GM21825 (cell line): ENCODE measurements around the gene SLC15A2.
"Not testable (repeated sequence)": the region's sequence is repeated elsewhere in the genome, so short reads cannot be mapped to it uniquely, and the experiment has no call there.

ENCODE experiments used
- ATAC-seq: cut with Tn5 transposase; IDR thresholded peaks from one replicate; pipeline ENCODE4 v1.9.1; 2021; ENCODE audit warnings: mild to moderate bottlenecking, moderate library complexity; ENCODE audit not compliant: unreplicated experiment

SLC15A2 gene

GRCh38 chr3:121894301-121894990, at the start of gene SLC15A2:
SLC15A2 (plus strand) TSS chr3:121894401; CDS start chr3:121894477, 76 bp downstream.
- ATAC-seq, result no peak

- ATAC-seq, result no peak
Measured at GRCh38 chr3:121844892-121845291, 49.3 kb upstream of the SLC15A2 start.

- no peak for ATAC-seq
Measured at GRCh38 chr3:121852256-121852655, 41.9 kb upstream of the SLC15A2 start.

- no peak for ATAC-seq
Measured at GRCh38 chr3:121855555-121855954, 38.6 kb upstream of the SLC15A2 start.

GRCh38 chr3:121857778-121858177, 36.4 kb upstream of the SLC15A2 start:
- ATAC-seq, result not testable (repeated sequence)

- ATAC-seq, result not testable (repeated sequence)
Measured at GRCh38 chr3:121863247-121863646, 31.0 kb upstream of the SLC15A2 start.

GRCh38 chr3:121863801-121864200, 30.4 kb upstream of the SLC15A2 start:
- no peak for ATAC-seq

GRCh38 chr3:121869736-121870135, 24.5 kb upstream of the SLC15A2 start:
- ATAC-seq, result no peak

GRCh38 chr3:121870717-121871116, 23.5 kb upstream of the SLC15A2 start:
- ATAC-seq, result no peak

GRCh38 chr3:121871430-121871829, 22.8 kb upstream of the SLC15A2 start:
- ATAC-seq, result no peak

GRCh38 chr3:121878411-121878810, 15.8 kb upstream of the SLC15A2 start:
- ATAC-seq, result no peak

GRCh38 chr3:121883507-121883906, 10.7 kb upstream of the SLC15A2 start:
- no peak for ATAC-seq

- ATAC-seq, result no peak
Measured at GRCh38 chr3:121885386-121885785, 8.8 kb upstream of the SLC15A2 start.

- no peak for ATAC-seq
Measured at GRCh38 chr3:121895121-121895520, 920 bp downstream of the SLC15A2 start.

GRCh38 chr3:121895736-121896135, 1.5 kb downstream of the SLC15A2 start:
- ATAC-seq, result no peak

GRCh38 chr3:121896823-121897222, 2.6 kb downstream of the SLC15A2 start:
- ATAC-seq, result no peak

GRCh38 chr3:121897296-121897695, 3.1 kb downstream of the SLC15A2 start:
- no peak for ATAC-seq

- no peak for ATAC-seq
Measured at GRCh38 chr3:121913305-121913990, 19.2 kb downstream of the SLC15A2 start.

- no peak for ATAC-seq
Measured at GRCh38 chr3:121914081-121914998, 20.1 kb downstream of the SLC15A2 start.

- no peak for ATAC-seq
Measured at GRCh38 chr3:121916189-121916588, 22.0 kb downstream of the SLC15A2 start.

- no peak for ATAC-seq
Measured at GRCh38 chr3:121918779-121919483, 24.7 kb downstream of the SLC15A2 start.
